GM20431 (cell line): Measurements from ENCODE around the gene RXRG.

Experiments
- in situ Hi-C: fragments of 300-500 bp; cut with MseI, MboI; formaldehyde crosslinking; loops from one replicate; pipeline ENCODE4 v1.15.0; 2020; ENCODE audit warnings: low sequenced_read_pairs; ENCODE audit not compliant: unreplicated experiment

The RXRG gene

GRCh38 chr1:165416876-165417275 is 28.1 kb downstream of the RXRG start:
- in situ Hi-C loops = no loop called here

DNA sequence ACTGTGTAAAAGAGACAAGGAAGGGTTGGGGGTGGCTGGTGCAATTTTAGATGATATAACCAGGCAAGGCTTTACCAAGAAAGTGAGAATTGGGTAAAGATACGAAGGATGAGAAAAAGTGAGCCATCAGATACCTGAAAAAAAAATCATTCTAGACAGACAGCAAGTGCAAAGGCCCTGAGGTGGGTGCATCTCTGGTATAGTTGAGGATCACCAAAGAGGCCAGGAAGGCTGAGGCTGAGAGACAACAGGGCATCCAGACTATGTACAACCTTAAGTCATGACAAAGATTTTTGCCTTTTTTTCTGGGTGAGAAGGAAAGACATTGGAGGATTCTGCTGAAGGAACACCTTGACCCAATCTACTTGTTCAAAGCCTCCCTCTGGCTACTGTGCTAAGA is 29.9 kb downstream of the RXRG start:
- in situ Hi-C loops = no loop called here

DNA sequence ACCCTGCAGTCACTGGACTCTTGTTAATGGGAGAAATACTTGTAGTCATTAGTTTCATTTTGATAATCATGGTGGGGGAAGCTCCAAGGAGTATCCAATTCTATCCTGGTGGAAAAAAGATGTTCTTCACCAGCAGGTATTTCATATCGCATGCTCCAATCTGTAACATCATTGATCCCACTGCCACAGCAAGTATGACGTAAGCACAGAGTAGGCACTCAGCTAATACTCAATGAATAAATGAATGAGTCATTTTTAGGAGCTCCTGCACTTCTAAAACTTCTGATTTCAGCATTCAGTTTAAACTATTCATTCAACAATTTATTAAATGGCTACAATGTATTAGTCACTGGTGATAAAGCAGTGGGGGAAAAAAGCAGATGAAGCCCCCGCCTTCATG is 30.3 kb downstream of the RXRG start:
- in situ Hi-C loops = no loop called here

DNA sequence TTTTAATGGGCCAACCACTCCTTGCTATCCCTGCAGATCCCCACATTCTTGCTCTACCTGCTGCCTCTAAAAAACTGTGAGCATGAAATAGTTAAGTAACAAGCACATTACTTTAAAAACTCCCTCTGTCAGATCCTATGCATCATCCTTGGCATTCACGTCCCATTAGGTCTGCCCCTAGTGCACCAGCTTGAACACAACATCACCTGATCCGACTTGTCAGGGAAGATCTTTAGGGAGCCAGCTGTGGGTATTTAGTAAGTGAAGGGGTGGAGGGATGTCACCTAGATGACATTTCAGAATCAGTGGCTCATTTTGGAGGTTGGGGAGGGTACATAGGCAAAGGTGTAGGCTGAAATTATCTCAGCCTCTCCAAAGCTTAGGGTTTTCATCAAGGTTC is 33.5 kb downstream of the RXRG start:
- in situ Hi-C loops = no loop called here

DNA sequence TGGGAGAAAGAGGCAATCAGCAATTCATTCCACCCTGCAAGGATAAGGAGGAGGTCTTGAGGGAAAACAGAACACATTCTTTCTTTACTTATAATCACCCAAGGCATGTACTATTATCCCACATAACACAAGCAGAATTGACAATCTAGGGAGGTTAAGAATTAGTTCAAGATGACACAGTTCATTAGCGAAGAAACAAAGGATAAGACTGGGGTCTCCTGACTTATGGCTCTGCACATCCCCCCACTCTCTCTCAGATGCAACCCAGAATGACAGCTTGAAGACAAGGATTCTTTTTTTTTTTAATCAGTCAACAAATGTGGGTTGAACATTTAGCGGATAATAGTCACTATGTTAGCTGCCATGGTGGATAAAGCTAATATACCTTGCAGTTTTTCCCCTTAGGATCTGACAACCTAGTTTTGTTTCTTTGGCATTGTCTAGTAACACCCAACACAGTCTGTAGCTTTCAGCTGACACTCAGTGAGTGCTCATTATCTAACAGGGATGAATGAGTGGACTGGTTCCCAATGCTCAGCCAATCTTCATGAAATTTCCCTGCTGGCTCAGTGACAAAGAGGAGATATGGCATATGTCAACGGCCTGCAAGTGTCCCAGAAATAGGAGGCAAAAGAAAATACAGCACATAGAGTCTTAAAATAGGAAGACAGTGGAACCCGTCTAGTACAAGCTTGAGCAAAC is 35.1 kb downstream of the RXRG start:
- in situ Hi-C loops = no loop called here

DNA sequence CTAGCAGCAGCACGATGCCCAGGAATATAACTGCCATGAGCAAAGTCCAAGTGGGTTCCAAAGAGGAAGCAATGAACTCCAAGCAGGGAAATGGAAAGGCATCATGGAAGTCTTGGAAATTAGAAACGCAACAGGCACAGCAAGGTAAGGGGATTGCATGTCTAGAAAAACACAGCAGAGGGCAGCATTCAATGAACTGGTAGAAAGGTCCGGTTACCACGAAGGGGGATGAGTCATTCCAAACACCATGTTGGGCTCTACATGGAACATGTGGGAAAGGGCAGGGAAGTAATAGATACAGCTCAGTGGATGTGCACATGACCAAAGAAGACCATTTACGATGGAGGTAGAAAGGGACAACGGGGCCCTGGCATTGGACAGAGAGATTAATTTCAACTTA is 36.4 kb downstream of the RXRG start:
- in situ Hi-C loops = no loop called here

DNA sequence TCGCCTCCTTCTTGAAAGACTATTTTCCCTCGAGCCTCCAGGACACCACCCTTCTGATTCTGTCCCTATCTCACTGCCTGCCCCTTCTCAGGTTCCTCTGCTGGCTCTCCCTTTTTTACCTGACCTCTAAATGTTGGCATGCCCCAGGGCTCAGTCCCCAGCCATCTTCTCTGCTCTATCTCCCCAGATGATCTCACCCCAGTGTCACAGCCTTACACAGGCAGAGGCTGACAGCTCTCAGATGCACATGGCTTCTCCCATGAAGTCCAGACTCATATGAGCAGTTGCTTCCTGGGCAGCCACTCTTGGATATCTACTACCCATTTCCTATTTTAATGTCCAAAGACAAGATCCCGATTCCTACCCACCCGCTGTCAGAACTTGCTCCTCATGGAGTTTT is 37.5 kb downstream of the RXRG start:
- in situ Hi-C loops = no loop called here

DNA sequence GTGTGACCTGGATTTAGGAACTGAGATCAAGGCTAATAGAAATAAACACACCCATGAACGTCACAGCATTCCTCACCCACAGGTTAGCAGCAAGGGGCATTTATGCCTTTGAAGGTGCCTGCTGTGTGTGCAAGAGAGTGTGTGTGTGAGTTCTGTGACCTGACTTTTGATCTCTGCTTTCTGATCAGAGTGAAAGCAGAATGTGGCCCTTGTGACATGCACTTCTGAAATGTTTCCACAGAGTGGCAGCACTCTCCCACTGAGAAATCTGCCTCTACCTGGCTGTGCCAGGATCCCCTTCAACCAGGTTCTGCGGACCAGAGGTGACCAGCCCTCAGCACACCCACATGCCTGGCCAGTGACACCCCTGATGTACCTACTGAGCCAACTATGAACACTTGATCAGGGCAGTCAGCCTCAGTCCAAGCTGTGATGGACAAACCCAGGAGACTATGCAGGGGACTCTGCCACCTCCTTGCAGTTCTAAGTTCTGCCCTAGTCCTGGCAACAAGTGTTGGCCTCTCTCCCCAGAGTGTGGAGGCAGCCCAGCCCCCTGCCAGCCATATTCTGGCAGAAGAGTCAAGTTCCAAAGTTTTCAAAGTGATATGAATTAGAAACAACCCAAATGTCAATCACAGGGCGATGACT is 41.0 kb downstream of the RXRG start:
- in situ Hi-C loops = no loop called here

- in situ Hi-C loops = no loop called here
Observed at GRCh38 chr1:165402517-165403111, 42.3 kb downstream of the RXRG start.

GRCh38 chr1:165397944-165398343 is 47.0 kb downstream of the RXRG start:
- in situ Hi-C loops = loop anchor here (25.0 kb wide), 1 partner anchor 514 kb away; no protein-coding TSS in a partner anchor

- in situ Hi-C loops = loop anchor here (25.0 kb wide), 1 partner anchor 516 kb away; no protein-coding TSS in a partner anchor
Observed at GRCh38 chr1:165395901-165396300, 49.0 kb downstream of the RXRG start.

- in situ Hi-C loops = loop anchor here (25.0 kb wide), 1 partner anchor 517 kb away; no protein-coding TSS in a partner anchor
Observed at GRCh38 chr1:165395478-165395877, 49.4 kb downstream of the RXRG start.

GRCh38 chr1:165392634-165393571 is 52.0 kb downstream of the RXRG start:
- in situ Hi-C loops = loop anchor here (5.0 to 25.0 kb wide), 2 partner anchors 199 to 519 kb away; no protein-coding TSS in a partner anchor

DNA sequence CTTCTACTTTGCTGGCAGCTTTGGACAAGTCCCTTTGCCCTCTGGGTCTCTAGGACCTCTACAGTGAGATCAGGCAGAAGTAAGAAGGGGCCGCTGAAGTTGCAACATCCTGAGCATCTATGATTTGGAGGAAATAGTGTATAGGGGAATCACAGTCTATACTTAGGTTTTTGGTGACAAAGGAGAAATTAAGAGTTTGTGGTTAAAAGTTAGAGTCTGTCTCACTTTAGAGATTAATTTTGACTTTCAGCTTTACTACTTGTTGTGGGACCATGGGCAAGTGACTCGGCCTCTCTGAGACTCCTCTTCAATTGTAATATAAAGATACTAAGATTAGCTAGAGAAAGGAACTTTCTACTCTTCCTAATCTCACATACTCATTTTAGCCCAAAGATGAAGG is 55.3 kb downstream of the RXRG start:
- in situ Hi-C loops = loop anchor here (5.0 to 25.0 kb wide), 2 partner anchors 203 to 523 kb away; no protein-coding TSS in a partner anchor

DNA sequence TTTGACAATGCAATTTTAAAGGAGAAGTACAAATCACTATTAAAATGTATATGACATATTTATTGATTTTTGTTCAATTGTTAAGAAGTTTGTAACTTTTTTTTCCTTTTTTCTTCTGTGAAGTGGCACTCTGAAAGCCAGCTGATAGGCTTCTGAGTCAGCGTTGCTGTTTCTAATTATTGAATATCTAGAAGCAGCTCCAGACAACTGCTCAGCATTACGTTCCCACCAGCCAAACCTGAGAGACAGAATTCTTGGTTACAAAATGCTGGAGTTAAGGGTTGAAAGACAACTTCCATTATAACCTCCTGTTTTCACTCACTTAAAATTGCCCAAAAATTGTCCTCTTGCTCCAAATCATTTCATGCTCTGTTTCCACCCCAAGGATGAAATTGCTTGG is 57.0 kb downstream of the RXRG start:
- in situ Hi-C loops = loop anchor here (25.0 kb wide), 1 partner anchor 524 kb away; no protein-coding TSS in a partner anchor

GRCh38 chr1:165387505-165387904 is 57.4 kb downstream of the RXRG start:
- in situ Hi-C loops = loop anchor here (25.0 kb wide), 1 partner anchor 525 kb away; no protein-coding TSS in a partner anchor

DNA sequence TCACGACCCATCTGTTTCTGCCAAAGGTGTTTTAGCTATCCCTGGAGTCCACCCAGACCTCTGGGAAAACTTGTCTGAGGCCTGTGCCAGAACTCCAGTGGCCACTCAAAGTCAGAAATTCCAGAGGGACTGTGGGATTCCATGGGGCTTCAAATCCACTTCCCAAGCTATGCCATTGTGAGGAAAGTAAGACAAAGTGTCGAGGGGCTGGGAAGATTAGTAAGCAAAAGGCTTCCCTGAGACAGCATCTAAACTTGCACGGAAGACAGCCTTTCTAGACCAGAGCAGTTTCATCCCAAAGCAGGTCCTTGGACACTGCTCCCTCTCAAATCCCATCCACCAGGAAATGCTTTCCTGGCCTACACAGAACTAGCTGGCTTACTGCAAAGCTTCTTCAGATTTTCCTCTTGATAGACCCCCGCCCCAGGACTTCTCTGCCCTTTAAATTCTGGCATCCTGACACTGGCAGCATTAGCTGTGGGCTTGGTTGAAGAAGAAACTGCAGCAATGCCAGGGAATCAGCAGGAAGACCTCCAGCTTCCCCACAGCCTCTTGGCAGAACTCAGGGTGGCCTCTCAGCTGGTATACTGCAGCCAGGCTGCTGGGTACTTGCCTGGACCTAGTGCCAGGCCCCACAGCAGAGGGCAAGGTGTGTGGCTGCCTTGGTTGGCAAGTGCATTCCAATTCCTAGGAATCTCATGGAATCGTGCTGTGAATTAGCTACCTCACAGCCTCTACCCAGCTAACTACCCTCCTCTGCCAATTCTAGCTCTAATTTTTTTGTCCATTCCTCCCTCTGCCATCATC is 61.1 kb downstream of the RXRG start:
- in situ Hi-C loops = loop anchor here (25.0 kb wide), 1 partner anchor 528 kb away; no protein-coding TSS in a partner anchor

DNA sequence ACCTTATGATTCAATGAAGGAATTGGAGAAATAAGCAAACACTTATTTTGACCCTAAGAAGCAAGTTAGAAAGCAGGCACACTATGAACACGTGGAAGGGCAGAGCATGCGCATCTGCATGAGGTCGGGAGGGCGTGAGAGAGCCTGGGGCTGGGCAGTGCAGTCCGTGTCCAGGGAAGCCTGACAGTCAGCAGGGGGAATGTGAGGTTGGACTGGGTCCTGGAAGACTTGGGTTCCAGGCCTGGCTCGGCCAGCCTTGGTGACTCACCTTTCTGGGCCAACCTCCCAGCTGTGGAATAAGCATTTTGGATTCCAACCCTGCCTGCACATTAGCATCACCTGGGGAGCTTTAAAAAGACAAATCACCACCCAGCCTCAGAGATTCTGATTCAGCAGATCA is 61.9 kb downstream of the RXRG start:
- in situ Hi-C loops = loop anchor here (25.0 kb wide), 1 partner anchor 529 kb away; no protein-coding TSS in a partner anchor
